Left lung (tissue), 10 donors: Measurements from ENCODE around the gene CALML4. TPM values are rescaled to one million over a fixed set of nuclear protein-coding genes. Genes with fewer than 3 reads are reported as not detected.

Experiments used
- ATAC-seq: fragments of 200-7000 bp; cut with Tn5 transposase; one replicate; pipeline ENCODE4 v1.9.1; 2020; ENCODE audit warnings: moderate library complexity
- DNase-seq, 4 donors: peaks; one replicate each; pipeline ENCODE4 v3.0.0-alpha.2; 2013 to 2020
- H3K27ac ChIP-seq, 2 donors: fragments of 200-600 bp; sonication (generic) in 1 of 2; one replicate each; pipeline versions ENCODE4 v1.5.0 to v1.8.0; 2020 to 2021
- H3K27me3 ChIP-seq, 2 donors: fragments of 200-600 bp; sonication (generic) in 1 of 2; one replicate each; pipeline versions ENCODE4 v1.5.0 to v1.8.0; 2020 to 2021
- H3K36me3 ChIP-seq, 2 donors: fragments of 200-600 bp; sonication (generic) in 1 of 2; one replicate each; pipeline versions ENCODE4 v1.5.0 to v1.8.0; 2020 to 2021
- H3K4me1 ChIP-seq, 2 donors: fragments of 200-600 bp; one replicate each; pipeline ENCODE4 v1.8.0; 2021
- H3K4me3 ChIP-seq, 2 donors: fragments of 200-600 bp; sonication (generic) in 1 of 2; one replicate each; pipeline versions ENCODE4 v1.5.0 to v1.8.0; 2020 to 2021; ENCODE audit warnings: mild to moderate bottlenecking in 1 of 2
- H3K9me3 ChIP-seq, 2 donors: fragments of 200-600 bp; sonication (generic) in 1 of 2; one replicate each; pipeline versions ENCODE4 v1.5.0 to v1.8.0; 2020 to 2021
- CTCF ChIP-seq, 2 donors: fragments of 200-600 bp; sonication (generic) in 1 of 2; IDR thresholded peaks; one replicate each; pipeline versions ENCODE4 v1.5.0 to v1.8.0; 2021; ENCODE audit warnings: antibody characterized with exemption in 2 of 2
- intact Hi-C, 2 donors: fragments of 100-400 bp; cut with DNase I; formaldehyde crosslinking; loops; one replicate each; pipeline versions ENCODE4 v1.11.2 to v1.14.2; 2022
- polyA plus RNA-seq, 6 donors: library from polyadenylated mRNA; unstranded; fragments of 120-200 nt; gene quantifications; one replicate each; pipeline ENCODE4 v1.2.1, GENCODE V29; 2013; ENCODE audit not compliant: insufficient read length in 6 of 6
- total RNA-seq, 2 donors: library from RNA; stranded (reverse); fragmentation: NEBNext Ultra II Directional; extraction: Animal tissue kit (Norgen Biotek cat#: 25700); gene quantifications; one replicate each; pipeline ENCODE4 v1.2.1, GENCODE V29; 2021
- donor health status: DM: no; HTN: yes; CAD: no.
- donor health status: DM: no; HTN: no; CAD: no.

Gene CALML4
- total and polyA plus RNA-seq, 8 donors: 3.0 to 20.2 (median 13.2) TPM

GRCh38 chr15:68187559-68187958 lies 17.6 kb downstream of the CALML4 start:
- peak in 2 of 4 donors; percentile 61 to 72 for DNase-seq
- Histone ChIP-seq H3K27ac (peak overlapping the region; percentile 20 to 40), H3K4me1 (peaks cover 0 to 8% of the 10 kb centered on the region in 2 donors), H3K4me3 (no peak overlapping the region), H3K27me3 (no peaks in the 10 kb centered on the region), H3K36me3 (peaks cover 0 to 90% of the 10 kb centered on the region in 2 donors), H3K9me3 (no peaks in the 10 kb centered on the region)
- peak; percentile 65 for ATAC-seq
- intact Hi-C loops: no loop called here
- no peak for TF ChIP-seq CTCF (IDR thresholded peaks at IDR 0.05)

- DNase-seq (no peak), ATAC-seq (peak; percentile 60)
- no peaks in the 10 kb centered on the region for H3K27me3 ChIP-seq
- peak overlapping the region; percentile 20 to 40 for H3K27ac ChIP-seq
- no peak for TF ChIP-seq CTCF (IDR thresholded peaks at IDR 0.05)
- intact Hi-C loops: no loop called here
- H3K4me3 ChIP-seq: no peak overlapping the region
- no peaks in the 10 kb centered on the region for H3K9me3 ChIP-seq
- H3K36me3 ChIP-seq: peaks cover 1 to 88% of the 10 kb centered on the region in 2 donors
- peaks cover 0 to 8% of the 10 kb centered on the region in 2 donors for H3K4me1 ChIP-seq
These were observed 18.3 kb downstream of the CALML4 start for GRCh38 chr15:68186671-68187397.

GRCh38 chr15:68184616-68185480 lies 20.3 kb downstream of the CALML4 start:
- intact Hi-C loops: no loop called here
- TF ChIP-seq CTCF (IDR thresholded peaks at IDR 0.05): no peak
- peaks cover 0 to 8% of the 10 kb centered on the region in 2 donors for H3K4me1 ChIP-seq
- peaks cover 3 to 86% of the 10 kb centered on the region in 2 donors for H3K36me3 ChIP-seq
- DNase-seq (no peak), ATAC-seq (no peak)
- H3K4me3 ChIP-seq: no peak overlapping the region
- H3K9me3 ChIP-seq: no peaks in the 10 kb centered on the region
- H3K27me3 ChIP-seq: no peaks in the 10 kb centered on the region
- peak overlapping the region in 1 of 2 donors; percentile 66 for H3K27ac ChIP-seq

GRCh38 chr15:68183616-68184315 lies 21.4 kb downstream of the CALML4 start:
- no peak for TF ChIP-seq CTCF (IDR thresholded peaks at IDR 0.05)
- no peaks in the 10 kb centered on the region for H3K27me3 ChIP-seq
- peak overlapping the region in 1 of 2 donors; percentile 66 for H3K27ac ChIP-seq
- peaks cover 0 to 8% of the 10 kb centered on the region in 2 donors for H3K4me1 ChIP-seq
- no peak for ATAC-seq
- no peaks in the 10 kb centered on the region for H3K9me3 ChIP-seq
- H3K36me3 ChIP-seq: peaks cover 3 to 87% of the 10 kb centered on the region in 2 donors
- no peak for DNase-seq
- H3K4me3 ChIP-seq: no peak overlapping the region
- intact Hi-C loops: no loop called here
